CD4-positive, alpha-beta memory T cell (primary cell): ENCODE results near the gene SNCA. TPM values are rescaled to one million over a fixed set of nuclear protein-coding genes. Genes with fewer than 3 reads are reported as not detected.

ENCODE experiments used
- CTCF ChIA-PET: fragments of 350-600 bp; sonication (Branson Sonifier 250); formaldehyde crosslinking; loops from one replicate; lab custom pipeline; 2021; ENCODE audit warnings: inconsistent platforms; ENCODE audit not compliant: partially characterized antibody; lab: Charles Lee
- POLR2A ChIA-PET: fragments of 350-600 bp; sonication (Branson Sonifier 250); formaldehyde crosslinking; loops from one replicate; lab custom pipeline; 2021; ENCODE audit not compliant: partially characterized antibody; lab: Charles Lee
- DNase-seq, 5 donors: peaks; one replicate each; pipeline versions ENCODE4 v3.0.0 to v3.0.0-alpha.2; 2020 to 2022; ENCODE audit warnings: mixed read lengths in 1 of 5
- H3K27ac ChIP-seq: one replicate; pipeline ENCODE4 v1.7.0; 2013; ENCODE audit warnings: low read depth, low read length
- H3K27me3 ChIP-seq: 2 replicates; pipeline ENCODE4 v1.7.0; 2013; ENCODE audit warnings: mild to moderate bottlenecking, low read length, moderate library complexity; ENCODE audit not compliant: insufficient read depth
- H3K36me3 ChIP-seq: 2 replicates; pipeline ENCODE4 v1.7.0; 2013; ENCODE audit warnings: mild to moderate bottlenecking, low read length, moderate library complexity; ENCODE audit not compliant: insufficient read depth
- H3K4me1 ChIP-seq: 2 replicates; pipeline ENCODE4 v1.7.0; 2013; ENCODE audit warnings: mild to moderate bottlenecking, low read length, moderate library complexity; ENCODE audit not compliant: insufficient read depth
- H3K4me3 ChIP-seq, 2 donors: one replicate each; pipeline ENCODE4 v1.7.0; 2013; ENCODE audit warnings: low read length in 2 of 2, mild to moderate bottlenecking in 1 of 2
- H3K9me3 ChIP-seq, 2 donors: one replicate each; pipeline ENCODE4 v1.7.0; 2013; ENCODE audit warnings: low read length in 2 of 2, control low read depth in 1 of 2; ENCODE audit not compliant: control insufficient read depth in 1 of 2
- H3K27ac Mint-ChIP-seq, 7 donors: one replicate each; pipeline ENCODE4 v1.8.0; 2020 to 2021; ENCODE audit warnings: mixed read lengths in 7 of 7, mild to moderate bottlenecking in 6 of 7, inconsistent platforms in 3 of 7, moderate library complexity in 3 of 7
- H3K27me3 Mint-ChIP-seq, 2 donors: one replicate each; pipeline ENCODE4 v1.8.0; 2020 to 2021; ENCODE audit warnings: mixed read lengths in 2 of 2
- H3K36me3 Mint-ChIP-seq, 2 donors: one replicate each; pipeline ENCODE4 v1.8.0; 2020 to 2021; ENCODE audit warnings: mixed read lengths in 2 of 2, inconsistent platforms in 1 of 2, mild to moderate bottlenecking in 1 of 2
- H3K4me1 Mint-ChIP-seq, 4 donors: one replicate each; pipeline ENCODE4 v1.8.0; 2020 to 2021; ENCODE audit warnings: mixed read lengths in 4 of 4, mild to moderate bottlenecking in 1 of 4
- H3K4me3 Mint-ChIP-seq, 8 donors: one replicate each; pipeline ENCODE4 v1.8.0; 2020 to 2021; ENCODE audit warnings: mixed read lengths in 8 of 8, mild to moderate bottlenecking in 7 of 8, moderate library complexity in 6 of 8, inconsistent platforms in 3 of 8
- H3K9me3 Mint-ChIP-seq, 8 donors: one replicate each; pipeline ENCODE4 v1.8.0; 2020 to 2021; ENCODE audit warnings: mixed read lengths in 8 of 8, mild to moderate bottlenecking in 5 of 8, inconsistent platforms in 3 of 8, moderate library complexity in 1 of 8
- intact Hi-C: fragments of 100-400 bp; cut with micrococcal nuclease; formaldehyde crosslinking; loops from one replicate; pipeline ENCODE4 v1.15.1; 2023
- polyA plus RNA-seq, 2 donors: library from polyadenylated mRNA; unstranded; fragments of 300-500 nt; fragmentation: Illumina TruSeq; gene quantifications; one replicate each; pipeline ENCODE4 v1.2.3, GENCODE V29; 2021
- total RNA-seq, 2 experiments: library from RNA; stranded (reverse); gene quantifications; one replicate each; pipeline ENCODE4 v1.2.3, GENCODE V29; 2021

The SNCA gene
- total and polyA plus RNA-seq, 4 experiments from 2014 or later: 0.70 to 1.8 (median 1.4) TPM

DNA sequence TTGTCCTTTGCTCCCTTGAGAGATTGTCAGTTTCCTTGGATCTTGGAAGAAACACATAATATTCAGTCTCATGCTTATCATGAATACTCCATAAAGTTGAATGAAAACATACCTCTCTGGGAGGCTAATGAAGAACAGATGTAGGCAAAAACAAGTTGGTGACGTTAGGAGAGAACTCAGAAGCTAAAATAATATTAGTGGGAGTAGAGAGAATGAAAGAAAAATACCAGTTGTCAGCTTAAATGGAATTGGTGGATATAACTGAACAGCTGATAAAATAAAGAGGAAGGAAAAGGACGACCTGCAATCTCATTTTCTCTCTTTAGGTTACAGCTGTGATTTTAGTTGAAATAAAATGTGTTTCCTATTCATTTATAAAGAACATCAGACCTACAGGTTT lies 124.8 kb downstream of the SNCA start:
- Mint-ChIP-seq H3K4me3 (no peak overlapping the region), H3K36me3 (no peaks in the 10 kb centered on the region), H3K27me3 (peaks cover 3 to 7% of the 10 kb centered on the region in 2 donors), H3K4me1 (peaks cover 0 to 1% (median 0%) of the 10 kb centered on the region in 4 donors), H3K9me3 (no peaks in the 10 kb centered on the region), H3K27ac (no peak overlapping the region)
- H3K4me3 ChIP-seq: no peak overlapping the region
- intact Hi-C loops: no loop called here
- no peak overlapping the region for H3K27ac ChIP-seq
- no peak for DNase-seq
- H3K27me3 ChIP-seq: no peaks in the 10 kb centered on the region
- no peaks in the 10 kb centered on the region for H3K4me1 ChIP-seq
- CTCF ChIA-PET: no interaction called here
- POLR2A ChIA-PET: no interaction called here
- H3K36me3 ChIP-seq: no peaks in the 10 kb centered on the region
- H3K9me3 ChIP-seq: no peaks in the 10 kb centered on the region

DNA sequence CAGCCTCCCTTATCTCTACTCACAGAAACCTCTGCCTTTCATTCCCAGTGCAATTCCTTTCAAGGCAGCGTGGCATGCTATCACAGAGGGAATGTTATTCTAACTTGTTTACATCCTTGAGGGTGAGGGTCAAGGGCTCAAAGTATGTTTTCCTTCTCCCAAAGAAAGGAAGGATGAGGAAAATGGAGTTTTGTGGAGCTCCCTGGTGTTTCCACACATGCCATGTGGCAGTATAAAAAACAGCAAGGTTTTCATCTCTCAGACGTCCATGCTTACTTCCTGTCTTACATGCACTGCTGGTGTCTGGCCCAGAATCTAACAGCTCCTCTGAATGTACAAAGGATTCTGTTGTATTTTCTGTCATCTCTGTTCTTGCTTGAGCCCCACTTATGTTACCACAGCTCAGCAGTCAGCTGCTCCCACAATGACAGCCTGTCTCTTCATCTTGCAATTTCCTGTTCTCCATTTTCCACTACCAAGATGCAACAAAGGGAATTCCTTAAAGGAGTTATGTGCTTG lies 128.0 kb downstream of the SNCA start:
- Mint-ChIP-seq H3K4me3 (no peak overlapping the region), H3K4me1 (peaks cover 0 to 1% (median 0%) of the 10 kb centered on the region in 4 donors), H3K27ac (no peak overlapping the region), H3K9me3 (no peaks in the 10 kb centered on the region), H3K36me3 (no peaks in the 10 kb centered on the region), H3K27me3 (peaks cover 7 to 8% of the 10 kb centered on the region in 2 donors)
- Histone ChIP-seq H3K4me3 (no peak overlapping the region), H3K27me3 (no peaks in the 10 kb centered on the region), H3K27ac (no peak overlapping the region), H3K4me1 (no peaks in the 10 kb centered on the region), H3K9me3 (no peaks in the 10 kb centered on the region), H3K36me3 (no peaks in the 10 kb centered on the region)
- intact Hi-C loops: no loop called here
- ChIA-PET CTCF (interaction anchor here (0.9 kb wide), 1 partner anchor 9 kb away, joined by 4 read pairs; no protein-coding TSS in a partner anchor), POLR2A (no interaction called here)
- DNase-seq: no peak

DNA sequence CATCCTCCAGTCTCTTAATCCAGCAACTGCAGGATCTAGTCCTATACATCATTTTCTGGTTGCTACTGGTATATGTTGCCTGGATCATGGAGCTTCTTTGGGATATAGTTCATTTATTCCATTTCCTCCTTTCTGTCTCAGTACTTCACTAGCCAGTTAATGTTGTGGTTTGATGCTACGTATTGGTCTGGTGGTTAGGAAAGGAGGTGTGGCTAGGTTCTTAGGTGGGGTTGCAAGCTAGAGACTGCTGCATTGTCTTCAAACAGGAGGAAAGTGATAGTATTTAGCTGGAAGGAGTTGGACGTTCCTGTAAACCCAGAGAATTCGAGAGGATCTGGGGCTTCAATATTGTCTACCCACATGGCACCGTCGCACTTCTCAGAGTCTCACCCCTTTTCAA lies 129.5 kb downstream of the SNCA start:
- no peak overlapping the region for H3K4me3 Mint-ChIP-seq
- Histone ChIP-seq H3K27ac (no peak overlapping the region), H3K9me3 (no peaks in the 10 kb centered on the region), H3K27me3 (no peaks in the 10 kb centered on the region), H3K36me3 (no peaks in the 10 kb centered on the region), H3K4me1 (no peaks in the 10 kb centered on the region), H3K4me3 (no peak overlapping the region)
- intact Hi-C loops: no loop called here
- H3K36me3 Mint-ChIP-seq: no peaks in the 10 kb centered on the region
- DNase-seq: no peak
- no peak overlapping the region for H3K27ac Mint-ChIP-seq
- CTCF ChIA-PET: no interaction called here
- peaks cover 7 to 8% of the 10 kb centered on the region in 2 donors for H3K27me3 Mint-ChIP-seq
- peaks cover 0 to 1% (median 0%) of the 10 kb centered on the region in 4 donors for H3K4me1 Mint-ChIP-seq
- H3K9me3 Mint-ChIP-seq: no peaks in the 10 kb centered on the region
- POLR2A ChIA-PET: no interaction called here

DNA sequence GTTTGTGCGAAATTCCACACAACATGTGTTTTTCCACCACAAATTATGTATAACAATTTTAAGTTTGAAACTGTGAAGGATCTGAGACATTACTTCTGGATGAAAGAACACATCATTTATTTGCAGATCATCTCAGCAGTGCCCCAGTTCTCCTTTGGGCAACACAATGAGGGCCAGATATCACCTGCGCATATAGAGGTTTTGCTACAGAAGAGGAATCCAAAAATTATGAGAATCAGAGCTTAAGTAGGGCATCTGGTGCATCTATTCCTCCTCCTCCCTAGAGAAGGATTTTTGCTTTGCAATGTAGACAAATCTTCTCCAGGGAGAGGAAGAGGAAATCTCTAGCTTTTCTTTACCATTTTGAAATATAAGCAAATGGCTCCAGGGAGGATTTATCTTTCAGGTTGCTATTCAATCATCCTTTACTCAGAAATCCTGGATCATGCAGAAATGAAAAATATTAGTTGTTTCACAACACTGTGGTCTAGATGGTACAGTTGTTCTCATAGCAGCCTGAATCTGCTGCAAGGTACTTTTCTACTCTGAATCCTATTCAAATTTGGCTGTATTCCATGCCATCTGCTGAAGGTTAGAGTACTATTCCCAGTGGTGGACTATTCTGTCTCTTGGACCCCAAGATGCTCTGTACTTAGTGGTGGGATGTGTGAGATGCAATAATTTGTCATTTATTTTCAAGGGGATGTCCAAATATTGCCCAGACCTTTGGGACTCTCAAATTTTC lies 132.1 kb downstream of the SNCA start:
- no peaks in the 10 kb centered on the region for H3K9me3 ChIP-seq
- peaks cover 0 to 1% (median 0%) of the 10 kb centered on the region in 4 donors for H3K4me1 Mint-ChIP-seq
- no peak for DNase-seq
- peaks cover 4 to 8% of the 10 kb centered on the region in 2 donors for H3K27me3 Mint-ChIP-seq
- no peak overlapping the region for H3K27ac ChIP-seq
- H3K4me3 ChIP-seq: no peak overlapping the region
- H3K36me3 Mint-ChIP-seq: no peaks in the 10 kb centered on the region
- no peaks in the 10 kb centered on the region for H3K36me3 ChIP-seq
- no peaks in the 10 kb centered on the region for H3K4me1 ChIP-seq
- H3K27me3 ChIP-seq: no peaks in the 10 kb centered on the region
- peaks cover 0 to 4% (median 0%) of the 10 kb centered on the region in 8 donors for H3K9me3 Mint-ChIP-seq
- intact Hi-C loops: no loop called here
- ChIA-PET POLR2A (no interaction called here), CTCF (no interaction called here)
- no peak overlapping the region for H3K4me3 Mint-ChIP-seq
- H3K27ac Mint-ChIP-seq: no peak overlapping the region

DNA sequence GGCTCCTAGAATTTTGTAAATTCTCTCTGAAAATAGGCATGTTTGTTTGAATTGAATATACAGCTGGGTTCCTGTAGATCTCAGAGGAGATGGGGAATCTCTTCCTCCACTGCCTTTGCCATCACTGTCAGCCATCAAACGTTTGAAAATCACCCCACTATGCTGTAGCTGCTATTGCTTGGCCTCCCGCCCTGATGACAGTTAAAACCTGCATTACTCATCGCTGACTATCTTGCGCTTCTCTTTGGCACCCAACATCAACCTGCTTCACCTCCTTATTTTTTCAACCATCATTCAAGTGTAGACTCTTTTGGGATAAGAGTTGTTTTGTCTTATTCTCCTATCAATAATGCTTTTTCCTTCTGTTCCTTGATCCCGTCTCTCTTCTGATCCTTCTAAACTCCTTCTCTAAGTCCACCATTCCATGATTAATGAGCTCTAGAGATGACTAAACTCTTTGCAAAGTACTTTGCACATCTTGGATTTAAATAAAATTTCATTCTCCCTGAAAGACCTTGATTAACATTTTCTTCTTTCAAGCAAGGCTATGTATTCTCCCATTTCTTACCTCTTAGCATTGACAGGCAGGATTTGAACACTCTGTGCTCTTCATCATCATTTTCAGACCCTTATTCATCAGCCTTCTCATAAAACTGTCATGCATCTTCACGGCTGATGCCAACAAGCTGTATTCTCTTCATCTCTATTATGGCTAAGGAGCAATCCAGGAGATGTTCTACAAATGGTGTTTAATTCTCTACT lies 133.0 kb downstream of the SNCA start:
- POLR2A ChIA-PET: no interaction called here
- CTCF ChIA-PET: no interaction called here
- H3K4me1 Mint-ChIP-seq: no peaks in the 10 kb centered on the region
- no peak for DNase-seq
- H3K4me3 Mint-ChIP-seq: no peak overlapping the region
- Histone ChIP-seq H3K27me3 (no peaks in the 10 kb centered on the region), H3K9me3 (no peaks in the 10 kb centered on the region), H3K36me3 (no peaks in the 10 kb centered on the region), H3K4me1 (no peaks in the 10 kb centered on the region), H3K4me3 (no peak overlapping the region), H3K27ac (no peak overlapping the region)
- H3K36me3 Mint-ChIP-seq: no peaks in the 10 kb centered on the region
- H3K27ac Mint-ChIP-seq: peak overlapping the region in 1 of 7 donors; percentile 24
- peaks cover 4 to 8% of the 10 kb centered on the region in 2 donors for H3K27me3 Mint-ChIP-seq
- intact Hi-C loops: no loop called here
- H3K9me3 Mint-ChIP-seq: peaks cover 0 to 4% (median 0%) of the 10 kb centered on the region in 8 donors

DNA sequence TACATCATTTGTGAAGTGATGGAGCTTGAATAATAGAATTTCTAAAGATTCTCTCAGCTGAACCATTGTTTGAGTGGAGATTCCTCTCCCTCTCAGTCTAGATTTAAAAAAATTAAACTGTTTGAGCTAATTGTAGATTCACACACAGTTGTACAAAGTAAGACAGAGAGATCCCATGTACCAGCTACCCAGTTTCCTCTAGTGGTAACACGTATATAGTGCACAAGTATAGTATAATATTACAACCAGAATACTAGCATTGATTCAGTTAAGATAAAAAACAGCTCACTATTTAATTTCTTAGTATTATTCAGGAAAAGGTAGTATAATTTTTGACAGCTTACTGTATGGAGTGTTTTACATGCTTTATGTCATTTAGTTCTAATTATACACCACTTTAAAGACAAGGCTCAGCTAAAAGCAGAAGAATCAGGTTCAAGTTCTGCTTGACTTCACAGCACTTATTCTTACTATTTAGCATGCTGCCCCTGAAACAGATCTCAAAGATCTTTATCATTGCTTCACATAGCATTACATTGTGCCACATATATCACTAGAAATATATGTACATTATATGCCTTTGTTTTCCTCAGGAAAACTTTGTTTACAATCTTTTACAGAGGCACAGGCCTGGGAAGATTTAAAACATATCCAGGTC lies 136.1 kb downstream of the SNCA start:
- no peaks in the 10 kb centered on the region for H3K4me1 ChIP-seq
- H3K9me3 Mint-ChIP-seq: peaks cover 0 to 4% (median 0%) of the 10 kb centered on the region in 8 donors
- no peak overlapping the region for H3K27ac Mint-ChIP-seq
- no peaks in the 10 kb centered on the region for H3K36me3 Mint-ChIP-seq
- H3K4me3 Mint-ChIP-seq: no peak overlapping the region
- no peaks in the 10 kb centered on the region for H3K36me3 ChIP-seq
- ChIA-PET CTCF (no interaction called here), POLR2A (no interaction called here)
- H3K4me3 ChIP-seq: no peak overlapping the region
- no peaks in the 10 kb centered on the region for H3K9me3 ChIP-seq
- H3K27me3 Mint-ChIP-seq: peaks cover 1 to 3% of the 10 kb centered on the region in 2 donors
- no peak for DNase-seq
- H3K4me1 Mint-ChIP-seq: no peaks in the 10 kb centered on the region
- H3K27me3 ChIP-seq: no peaks in the 10 kb centered on the region
- intact Hi-C loops: no loop called here
- H3K27ac ChIP-seq: no peak overlapping the region

DNA sequence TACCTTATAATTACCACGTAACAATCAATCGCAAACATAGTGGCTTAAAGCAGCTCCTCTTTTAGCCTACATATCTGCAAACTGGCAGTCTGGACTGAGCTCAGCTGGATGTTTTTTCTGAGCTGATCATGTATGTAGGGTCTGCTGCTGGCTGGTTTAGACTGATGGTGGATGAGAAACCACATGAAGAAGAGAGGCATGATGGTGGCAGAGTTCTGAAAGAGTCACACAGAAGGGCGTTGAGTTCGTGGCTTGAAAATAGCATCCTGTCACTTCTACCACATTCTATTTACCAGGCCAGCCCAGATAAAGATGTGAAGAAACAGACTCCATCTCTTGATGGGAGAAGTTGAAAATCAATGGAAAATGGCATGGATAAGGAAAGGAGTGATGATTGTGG lies 151.3 kb downstream of the SNCA start:
- Histone ChIP-seq H3K27ac (no peak overlapping the region), H3K4me3 (no peak overlapping the region), H3K4me1 (no peaks in the 10 kb centered on the region), H3K9me3 (no peaks in the 10 kb centered on the region), H3K27me3 (no peaks in the 10 kb centered on the region), H3K36me3 (no peaks in the 10 kb centered on the region)
- CTCF ChIA-PET: no interaction called here
- H3K36me3 Mint-ChIP-seq: no peaks in the 10 kb centered on the region
- H3K4me3 Mint-ChIP-seq: no peak overlapping the region
- no peak for DNase-seq
- H3K9me3 Mint-ChIP-seq: no peaks in the 10 kb centered on the region
- H3K27ac Mint-ChIP-seq: no peak overlapping the region
- H3K4me1 Mint-ChIP-seq: no peaks in the 10 kb centered on the region
- peaks cover 7 to 10% of the 10 kb centered on the region in 2 donors for H3K27me3 Mint-ChIP-seq
- POLR2A ChIA-PET: no interaction called here
- intact Hi-C loops: no loop called here
